Activated CD4-positive, alpha-beta T cell treated with anti-CD3 and anti-CD28 coated beads for 24 hours (primary cell): ENCODE measurements around the gene SEC24B.

Experiments
- DNase-seq, 2 donors: peaks; one replicate each; pipeline ENCODE4 v3.0.0-alpha.2; 2020; ENCODE audit warnings: low read depth in 2 of 2

The SEC24B gene

GRCh38 chr4:109433205-109434006, at the start of gene SEC24B:
TSS of gene SEC24B (plus strand) at chr4:109433815. CDS start at chr4:109433870, 55 bp downstream.
- DNase-seq, result peak; percentile 77 to 80

GRCh38 chr4:109383823-109384222, 49.8 kb upstream of the SEC24B start:
- DNase-seq, result no peak

GRCh38 chr4:109385260-109385659, 48.4 kb upstream of the SEC24B start:
- no peak for DNase-seq

GRCh38 chr4:109389369-109390114, 44.1 kb upstream of the SEC24B start:
- DNase-seq, result no peak

- DNase-seq, result no peak
Observed at GRCh38 chr4:109390115-109390768, 43.4 kb upstream of the SEC24B start.

GRCh38 chr4:109395694-109396093, 37.9 kb upstream of the SEC24B start:
- no peak for DNase-seq

GRCh38 chr4:109398928-109399327, 34.7 kb upstream of the SEC24B start:
- DNase-seq, result no peak

- DNase-seq, result peak in 1 of 2 donors; percentile 5
Observed at GRCh38 chr4:109406337-109406931, 27.2 kb upstream of the SEC24B start.

- no peak for DNase-seq
Observed at GRCh38 chr4:109407027-109407737, 26.4 kb upstream of the SEC24B start.

GRCh38 chr4:109408711-109409110, 24.9 kb upstream of the SEC24B start:
- DNase-seq, result no peak

- DNase-seq, result no peak
Observed at GRCh38 chr4:109410226-109410625, 23.4 kb upstream of the SEC24B start.

- DNase-seq, result no peak
Observed at GRCh38 chr4:109410776-109411175, 22.8 kb upstream of the SEC24B start.

GRCh38 chr4:109411964-109412363, 21.7 kb upstream of the SEC24B start:
- no peak for DNase-seq

GRCh38 chr4:109412776-109413175, 20.8 kb upstream of the SEC24B start:
- DNase-seq, result no peak

- no peak for DNase-seq
Observed at GRCh38 chr4:109414938-109415337, 18.7 kb upstream of the SEC24B start.

- no peak for DNase-seq
Observed at GRCh38 chr4:109418588-109418987, 15.0 kb upstream of the SEC24B start.

- no peak for DNase-seq
Observed at GRCh38 chr4:109419679-109420078, 13.9 kb upstream of the SEC24B start.

- DNase-seq, result no peak
Observed at GRCh38 chr4:109424093-109424841, 9.3 kb upstream of the SEC24B start.

- no peak for DNase-seq
Observed at GRCh38 chr4:109425405-109425804, 8.2 kb upstream of the SEC24B start.

GRCh38 chr4:109429545-109429944, 4.1 kb upstream of the SEC24B start:
- no peak for DNase-seq

GRCh38 chr4:109432203-109432602, 1.4 kb upstream of the SEC24B start:
- no peak for DNase-seq
